Activated CD4-positive, alpha-beta T cell treated with anti-CD3 and anti-CD28 coated beads for 24 hours (primary cell): Measurements from ENCODE around the gene ARL6IP4.

ENCODE experiments used
- DNase-seq, 2 donors: peaks; one replicate each; pipeline ENCODE4 v3.0.0-alpha.2; 2020; ENCODE audit warnings: low read depth in 2 of 2

The ARL6IP4 gene

GRCh38 chr12:122990961-122991622 is 10.6 kb downstream of the ARL6IP4 start:
- no peak for DNase-seq

GRCh38 chr12:122991623-122992275 is 11.3 kb downstream of the ARL6IP4 start:
- no peak for DNase-seq

- no peak for DNase-seq
These were observed 11.9 kb downstream of the ARL6IP4 start for GRCh38 chr12:122992386-122992785.

GRCh38 chr12:122994140-122994675 is 13.7 kb downstream of the ARL6IP4 start:
- no peak for DNase-seq

GRCh38 chr12:122994781-122995502 is 14.5 kb downstream of the ARL6IP4 start:
- DNase-seq, result no peak

GRCh38 chr12:122995503-122996187 is 15.2 kb downstream of the ARL6IP4 start:
- no peak for DNase-seq

- DNase-seq, result no peak
These were observed 15.7 kb downstream of the ARL6IP4 start for GRCh38 chr12:122996188-122996601.

GRCh38 chr12:122996621-122997342 is 16.3 kb downstream of the ARL6IP4 start:
- DNase-seq, result no peak

- no peak for DNase-seq
These were observed 17.1 kb downstream of the ARL6IP4 start for GRCh38 chr12:122997343-122998250.

GRCh38 chr12:122998316-122998715 is 17.8 kb downstream of the ARL6IP4 start:
- no peak for DNase-seq

GRCh38 chr12:122999196-122999946 is 18.9 kb downstream of the ARL6IP4 start:
- DNase-seq, result no peak

- no peak for DNase-seq
These were observed 19.5 kb downstream of the ARL6IP4 start for GRCh38 chr12:122999986-123000420.

- no peak for DNase-seq
These were observed 20.1 kb downstream of the ARL6IP4 start for GRCh38 chr12:123000578-123000977.

- DNase-seq, result no peak
These were observed 21.0 kb downstream of the ARL6IP4 start for GRCh38 chr12:123001464-123001863.

- no peak for DNase-seq
These were observed 22.8 kb downstream of the ARL6IP4 start for GRCh38 chr12:123003257-123003656.

GRCh38 chr12:123004287-123004686 is 23.8 kb downstream of the ARL6IP4 start:
- DNase-seq, result no peak

- DNase-seq, result no peak
These were observed 24.7 kb downstream of the ARL6IP4 start for GRCh38 chr12:123005081-123005626.

- no peak for DNase-seq
These were observed 26.5 kb downstream of the ARL6IP4 start for GRCh38 chr12:123006977-123007376.

GRCh38 chr12:123010110-123010509 is 29.6 kb downstream of the ARL6IP4 start:
- DNase-seq, result no peak
